Stimulated activated CD4-positive, alpha-beta T cell treated with anti-CD3 and anti-CD28 coated beads, Interleukin-4, amount 100 ng/mL, for 24 hours (primary cell): ENCODE results near the gene RFX6.
"Not testable (repeated sequence)": the region's sequence is repeated elsewhere in the genome, so short reads cannot be mapped to it uniquely, and the experiment has no call there.

Source experiments
- DNase-seq: peaks from one replicate; pipeline ENCODE4 v3.0.0-alpha.2; 2020

The RFX6 gene

GRCh38 chr6:116876635-116877611, at the start of gene RFX6:
Gene RFX6 (plus strand): TSS chr6:116877242. CDS start chr6:116877276, 34 bp downstream.
- no peak for DNase-seq

GRCh38 chr6:116827561-116828240, 49.3 kb upstream of the RFX6 start:
- no peak for DNase-seq

GRCh38 chr6:116828983-116829382, 48.1 kb upstream of the RFX6 start, which contains the start of gene GPRC6A:
Gene GPRC6A (minus strand): TSS chr6:116829083. CDS start chr6:116829013, 70 bp downstream.
- DNase-seq = no peak

- not testable (repeated sequence) for DNase-seq
Observed at GRCh38 chr6:116834526-116834925, 42.5 kb upstream of the RFX6 start.

- DNase-seq = no peak
Observed at GRCh38 chr6:116836606-116837342, 40.3 kb upstream of the RFX6 start.

GRCh38 chr6:116840091-116840490, 37.0 kb upstream of the RFX6 start:
- no peak for DNase-seq

- DNase-seq = no peak
Observed at GRCh38 chr6:116842459-116842858, 34.6 kb upstream of the RFX6 start.

GRCh38 chr6:116847227-116847626, 29.8 kb upstream of the RFX6 start:
- DNase-seq = no peak

GRCh38 chr6:116858060-116858459, 19.0 kb upstream of the RFX6 start:
- no peak for DNase-seq

- DNase-seq = no peak
Observed at GRCh38 chr6:116859264-116859663, 17.8 kb upstream of the RFX6 start.

GRCh38 chr6:116866281-116866871, 10.7 kb upstream of the RFX6 start:
- DNase-seq = no peak

- no peak for DNase-seq
Observed at GRCh38 chr6:116872771-116873170, 4.3 kb upstream of the RFX6 start.

GRCh38 chr6:116876107-116876506, 935 bp upstream of the RFX6 start:
- DNase-seq = no peak

GRCh38 chr6:116877743-116878142, 701 bp downstream of the RFX6 start:
- DNase-seq = no peak

- DNase-seq = no peak
Observed at GRCh38 chr6:116881236-116881635, 4.2 kb downstream of the RFX6 start.

- DNase-seq = no peak
Observed at GRCh38 chr6:116883005-116883404, 6.0 kb downstream of the RFX6 start.

GRCh38 chr6:116884530-116884929, 7.5 kb downstream of the RFX6 start:
- DNase-seq = no peak

- DNase-seq = no peak
Observed at GRCh38 chr6:116887168-116887567, 10.1 kb downstream of the RFX6 start.

- no peak for DNase-seq
Observed at GRCh38 chr6:116887894-116888293, 10.9 kb downstream of the RFX6 start.

- DNase-seq = no peak
Observed at GRCh38 chr6:116888732-116889360, 11.8 kb downstream of the RFX6 start.

- DNase-seq = no peak
Observed at GRCh38 chr6:116894669-116895068, 17.6 kb downstream of the RFX6 start.

- DNase-seq = no peak
Observed at GRCh38 chr6:116895935-116896334, 18.9 kb downstream of the RFX6 start.
